B cell (primary cell): ENCODE measurements around the gene WDR33. TPM values are rescaled to one million over a fixed set of nuclear protein-coding genes. Genes with fewer than 3 reads are reported as not detected.

ENCODE experiments used
- ATAC-seq: fragments of 200-7000 bp; cut with Tn5 transposase; one replicate; pipeline ENCODE4 v1.10.0; 2021; ENCODE audit warnings: low read depth, mild to moderate bottlenecking, moderate number of reproducible peaks, moderate library complexity
- CTCF ChIA-PET: fragments of 350-600 bp; sonication (Branson Sonifier 250); formaldehyde crosslinking; loops from one replicate; lab custom pipeline; 2021; ENCODE audit warnings: antibody characterized with exemption, inconsistent platforms; lab: Charles Lee
- POLR2A ChIA-PET: fragments of 350-600 bp; sonication (Branson Sonifier 250); formaldehyde crosslinking; loops from one replicate; lab custom pipeline; 2021; ENCODE audit warnings: antibody characterized with exemption; lab: Charles Lee
- DNase-seq: peaks from one replicate; pipeline ENCODE4 v3.0.0; 2013
- H2AFZ ChIP-seq: 2 replicates; pipeline ENCODE4 v1.6.1; 2012; ENCODE audit warnings: mild to moderate bottlenecking, low read depth, low read length; ENCODE audit not compliant: insufficient read depth, poor library complexity, severe bottlenecking
- H3K27ac ChIP-seq, 2 donors: 1 replicate in 1 of 2; 2 replicates in 1 of 2; pipeline ENCODE4 v1.5.1; 2012 to 2013; ENCODE audit warnings: low read length in 2 of 2, mild to moderate bottlenecking in 2 of 2, moderate library complexity in 1 of 2
- H3K27me3 ChIP-seq, 4 experiments: fragments of 200-600 bp in 1 of 4; sonication (generic) in 1 of 4; replicated peaks in 1 of 4; 1 replicate in 2 of 4; 2 replicates in 2 of 4; pipeline versions ENCODE4 v1.6.1 to v1.7.0; 2013 to 2016; ENCODE audit warnings: low read length in 3 of 4, mild to moderate bottlenecking in 2 of 4, mixed read lengths in 1 of 4, moderate library complexity in 1 of 4; ENCODE audit not compliant: insufficient read depth in 4 of 4, control insufficient read depth in 3 of 4; ENCODE audit errors: control extremely low read depth in 1 of 4
- H3K36me3 ChIP-seq, 2 experiments: replicated peaks in 1 of 2; 1 replicate in 1 of 2; 2 replicates in 1 of 2; pipeline versions ENCODE4 v1.6.1 to v1.7.1; 2013; ENCODE audit warnings: low read length in 1 of 2; ENCODE audit not compliant: insufficient read depth in 2 of 2, control insufficient read depth in 1 of 2; ENCODE audit errors: control extremely low read depth in 1 of 2, extremely low read depth in 1 of 2
- H3K4me1 ChIP-seq, 2 donors: fragments of 200-600 bp in 1 of 2; sonication (generic) in 1 of 2; 1 replicate in 1 of 2; 2 replicates in 1 of 2; pipeline versions ENCODE4 v1.5.1 to v1.6.1; 2013 to 2017; ENCODE audit warnings: low read length in 2 of 2; ENCODE audit not compliant: control insufficient read depth in 2 of 2, insufficient read depth in 2 of 2
- H3K4me2 ChIP-seq: replicated peaks from 2 replicates; pipeline ENCODE3; 2012; ENCODE audit warnings: mild to moderate bottlenecking, low read depth, low read length; ENCODE audit not compliant: poor library complexity, severe bottlenecking
- H3K4me3 ChIP-seq, 5 experiments: fragments of 200-600 bp in 1 of 5; sonication (generic) in 1 of 5; 1 replicate in 3 of 5; 2 replicates in 2 of 5; pipeline versions ENCODE4 v1.5.1 to v1.7.0; 2011 to 2016; ENCODE audit warnings: low read length in 4 of 5, mild to moderate bottlenecking in 4 of 5, low read depth in 2 of 5, control low read depth in 1 of 5, moderate library complexity in 1 of 5; ENCODE audit not compliant: insufficient read depth in 1 of 5; ENCODE audit errors: control extremely low read depth in 1 of 5, extremely low read depth in 1 of 5
- H3K79me2 ChIP-seq: fragments of 200-600 bp; sonication (generic); one replicate; pipeline ENCODE4 v1.6.0; 2016; ENCODE audit warnings: low read length; ENCODE audit not compliant: control insufficient read depth, insufficient read depth
- H3K9ac ChIP-seq: fragments of 200-600 bp; sonication (generic); 2 replicates; pipeline ENCODE4 v1.6.1; 2017; ENCODE audit warnings: mild to moderate bottlenecking, low read length, moderate library complexity
- H3K9me3 ChIP-seq, 3 donors: one replicate each; pipeline versions ENCODE4 v1.6.1 to v1.7.1; 2013; ENCODE audit warnings: low read length in 2 of 3; ENCODE audit not compliant: control insufficient read depth in 2 of 3, insufficient read depth in 1 of 3; ENCODE audit errors: control extremely low read depth in 1 of 3
- H4K20me1 ChIP-seq: 2 replicates; pipeline ENCODE4 v1.6.0; 2012; ENCODE audit warnings: mild to moderate bottlenecking, low read length; ENCODE audit not compliant: insufficient read depth, control insufficient read depth, poor library complexity, severe bottlenecking
- H3K27ac Mint-ChIP-seq: one replicate; pipeline ENCODE4 v1.8.0; 2021; ENCODE audit warnings: mixed read lengths
- H3K27me3 Mint-ChIP-seq: one replicate; pipeline ENCODE4 v1.8.0; 2021; ENCODE audit warnings: mixed read lengths
- H3K4me1 Mint-ChIP-seq: one replicate; pipeline ENCODE4 v1.8.0; 2021; ENCODE audit warnings: mixed read lengths
- H3K4me3 Mint-ChIP-seq: one replicate; pipeline ENCODE4 v1.8.0; 2021; ENCODE audit warnings: mixed read lengths
- H3K9me3 Mint-ChIP-seq: one replicate; pipeline ENCODE4 v1.8.0; 2022; ENCODE audit warnings: mixed read lengths; ENCODE audit not compliant: insufficient read depth
- EZH2 ChIP-seq: IDR thresholded peaks from 2 replicates; pipeline ENCODE4 v1.6.1; 2012; ENCODE audit warnings: borderline replicate concordance, low read depth, mild to moderate bottlenecking, moderate library complexity, low read length; ENCODE audit not compliant: insufficient read depth, poor library complexity, severe bottlenecking
- WGBS: methylation state at CpG from one replicate; pipeline ENCODE4 v1.1.5; 2013; ENCODE audit warnings: missing lambda C conversion rate; ENCODE audit not compliant: insufficient coverage; 5-methylcytosine and 5-hydroxymethylcytosine counted together
- intact Hi-C: fragments of 100-400 bp; cut with micrococcal nuclease; formaldehyde crosslinking; loops from one replicate; pipeline ENCODE4 v1.10.0; 2022
- polyA plus RNA-seq: library from polyadenylated mRNA; depleted of rRNA; stranded (reverse); fragments of >200 nt; gene quantifications from 2 replicates; pipeline ENCODE4 v1.2.3, GENCODE V29; 2012
- total RNA-seq, 2 donors: library from RNA; stranded (reverse); fragments of 120-200 nt in 1 of 2; gene quantifications; 1 replicate in 1 of 2; 2 replicates in 1 of 2; pipeline versions ENCODE4 v1.2.3 to v1.2.4, GENCODE V29; 2013 to 2022
- TF ChIP-seq, protein P1 (sequence below): fragments of 200-600 bp; IDR thresholded peaks from one replicate; pipeline ENCODE4 v1.8.0; 2022; ENCODE audit warnings: antibody characterized with exemption, mild to moderate bottlenecking

WDR33 gene
- total and polyA plus RNA-seq, 2 donors (not counting 1 experiment from before 2014, with no cell fraction given), result 17.2 to 101 TPM

DNA sequence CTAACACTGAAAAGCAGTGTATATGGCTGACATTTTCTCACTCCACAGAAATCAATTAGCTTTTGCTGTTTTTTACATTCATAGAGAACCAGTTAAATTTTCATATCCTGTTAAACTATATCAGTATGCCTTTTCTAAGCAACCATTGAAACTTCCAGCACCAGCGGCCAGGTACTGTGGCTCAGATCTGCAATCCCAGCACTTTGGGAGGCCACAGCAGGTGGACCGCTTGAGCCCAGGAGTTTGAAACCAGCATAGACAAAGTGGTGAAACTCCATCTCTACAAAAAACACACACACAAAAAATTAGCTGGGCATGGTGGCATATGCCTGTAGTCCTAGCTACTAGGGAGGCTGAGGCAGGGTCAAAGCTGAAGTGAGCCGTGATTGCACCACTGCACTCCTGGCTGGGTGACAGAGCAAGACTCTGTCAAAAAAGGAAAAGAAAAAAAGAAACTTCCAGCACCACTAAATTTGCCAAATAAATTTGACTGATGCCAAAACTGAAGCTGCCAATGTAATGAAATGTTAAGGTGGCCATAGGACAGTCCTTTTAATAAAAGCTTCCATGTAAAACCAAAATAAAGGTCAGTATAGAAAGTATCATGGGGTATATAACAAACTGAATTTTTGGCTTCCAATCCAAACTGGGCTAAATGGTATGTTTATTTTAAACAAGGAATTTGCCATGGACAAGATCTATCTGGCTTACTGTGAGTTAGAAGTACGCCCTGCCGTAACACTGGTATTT, 106.2 kb downstream of the WDR33 start:
- no peak overlapping the region for H3K27ac Mint-ChIP-seq
- no peaks in the 10 kb centered on the region for H3K9me3 ChIP-seq
- H3K79me2 ChIP-seq, result peaks cover 46% of the 10 kb centered on the region
- no peak overlapping the region for H3K27ac ChIP-seq
- no peaks in the 10 kb centered on the region for H3K9me3 Mint-ChIP-seq
- peaks cover 0 to 54% of the 10 kb centered on the region in 2 experiments for H3K36me3 ChIP-seq
- H3K27me3 Mint-ChIP-seq, result no peaks in the 10 kb centered on the region
- ATAC-seq (no peak), DNase-seq (no peak)
- CTCF ChIA-PET, result interaction anchor here (1.1 to 2.1 kb wide), 3 partner anchors 33 to 113 kb away, joined by 3 to 16 read pairs (median 3); no protein-coding TSS in a partner anchor
- peaks cover 35% of the 10 kb centered on the region for H3K4me1 Mint-ChIP-seq
- H3K4me3 Mint-ChIP-seq, result no peak overlapping the region
- 98% methylated on average over 4 of the region's 5 CpGs for WGBS
- POLR2A ChIA-PET, result interaction anchor here (0.6 kb wide), 1 partner anchor 45 kb away, joined by 3 read pairs; no protein-coding TSS in a partner anchor
- H4K20me1 ChIP-seq, result peaks cover 37% of the 10 kb centered on the region
- intact Hi-C loops, result loop anchor here (5.0 to 10.0 kb wide), 3 partner anchors 68 to 620 kb away; partner anchors contain the start of gene SAP130
- no peaks in the 10 kb centered on the region for H3K27me3 ChIP-seq
- no peak for TF ChIP-seq EZH2
- TF ChIP-seq, protein P1, sequence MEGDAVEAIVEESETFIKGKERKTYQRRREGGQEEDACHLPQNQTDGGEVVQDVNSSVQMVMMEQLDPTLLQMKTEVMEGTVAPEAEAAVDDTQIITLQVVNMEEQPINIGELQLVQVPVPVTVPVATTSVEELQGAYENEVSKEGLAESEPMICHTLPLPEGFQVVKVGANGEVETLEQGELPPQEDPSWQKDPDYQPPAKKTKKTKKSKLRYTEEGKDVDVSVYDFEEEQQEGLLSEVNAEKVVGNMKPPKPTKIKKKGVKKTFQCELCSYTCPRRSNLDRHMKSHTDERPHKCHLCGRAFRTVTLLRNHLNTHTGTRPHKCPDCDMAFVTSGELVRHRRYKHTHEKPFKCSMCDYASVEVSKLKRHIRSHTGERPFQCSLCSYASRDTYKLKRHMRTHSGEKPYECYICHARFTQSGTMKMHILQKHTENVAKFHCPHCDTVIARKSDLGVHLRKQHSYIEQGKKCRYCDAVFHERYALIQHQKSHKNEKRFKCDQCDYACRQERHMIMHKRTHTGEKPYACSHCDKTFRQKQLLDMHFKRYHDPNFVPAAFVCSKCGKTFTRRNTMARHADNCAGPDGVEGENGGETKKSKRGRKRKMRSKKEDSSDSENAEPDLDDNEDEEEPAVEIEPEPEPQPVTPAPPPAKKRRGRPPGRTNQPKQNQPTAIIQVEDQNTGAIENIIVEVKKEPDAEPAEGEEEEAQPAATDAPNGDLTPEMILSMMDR, result no peak
- no peak overlapping the region for H3K4me2 ChIP-seq
- H3K9ac ChIP-seq, result no peak overlapping the region
- H3K4me1 ChIP-seq, result peaks cover 29% of the 10 kb centered on the region in 2 donors
- H2AFZ ChIP-seq, result no peak overlapping the region
- H3K4me3 ChIP-seq, result no peak overlapping the region

DNA sequence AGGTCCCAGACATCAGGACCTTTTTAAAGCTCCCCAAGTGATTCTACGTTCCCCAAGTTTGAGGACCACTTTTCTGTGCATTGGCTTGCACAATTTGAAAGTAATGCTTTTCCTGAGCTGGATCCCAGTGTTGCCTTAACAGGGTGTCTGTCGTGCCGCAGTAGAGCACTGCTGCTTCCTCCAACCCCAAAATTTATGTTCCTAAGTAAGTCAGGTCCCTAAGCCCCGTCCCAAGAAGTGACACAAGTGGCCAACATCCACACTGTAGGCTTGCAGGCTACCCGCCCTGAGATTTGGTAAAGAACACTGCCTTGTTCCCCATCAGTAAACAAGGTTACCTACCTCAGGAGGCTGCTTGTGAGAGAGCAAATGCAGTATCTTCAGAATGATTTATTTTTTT, 107.7 kb downstream of the WDR33 start:
- H3K4me3 Mint-ChIP-seq, result peak overlapping the region; percentile 47
- TF ChIP-seq EZH2, result no peak
- TF ChIP-seq, protein P1, result no peak
- WGBS, result no CpG with 5 or more reads among the region's 5 CpGs
- no peaks in the 10 kb centered on the region for H3K9me3 Mint-ChIP-seq
- no peak overlapping the region for H2AFZ ChIP-seq
- intact Hi-C loops, result loop anchor here (5.0 to 10.0 kb wide), 3 partner anchors 66 to 618 kb away; partner anchors contain the start of gene SAP130
- H3K36me3 ChIP-seq, result peaks cover 0 to 39% of the 10 kb centered on the region in 2 experiments
- H3K27me3 ChIP-seq, result no peaks in the 10 kb centered on the region
- H3K4me2 ChIP-seq, result peak overlapping the region; percentile 88
- H3K9ac ChIP-seq, result no peak overlapping the region
- no peak overlapping the region for H3K27ac ChIP-seq
- H3K9me3 ChIP-seq, result no peaks in the 10 kb centered on the region
- ChIA-PET POLR2A (no interaction called here), CTCF (interaction anchor here (1.6 to 4.7 kb wide), 4 partner anchors 30 to 112 kb away, joined by 3 to 36 read pairs (median 12); no protein-coding TSS in a partner anchor)
- H3K4me3 ChIP-seq, result no peak overlapping the region
- H3K27me3 Mint-ChIP-seq, result no peaks in the 10 kb centered on the region
- ATAC-seq (no peak), DNase-seq (no peak)
- peaks cover 37% of the 10 kb centered on the region for H4K20me1 ChIP-seq
- H3K27ac Mint-ChIP-seq, result peak overlapping the region; percentile 21
- H3K4me1 ChIP-seq, result peaks cover 29% of the 10 kb centered on the region in 2 donors
- peaks cover 44% of the 10 kb centered on the region for H3K79me2 ChIP-seq
- peaks cover 35% of the 10 kb centered on the region for H3K4me1 Mint-ChIP-seq
